GM23248 (cell line): ENCODE results near the gene SLC36A3.

Experiments
- EZH2 ChIP-seq: fragments of 200-600 bp; sonication (generic); IDR thresholded peaks from 2 replicates; pipeline ENCODE4 v1.6.1; 2018; ENCODE audit warnings: antibody characterized with exemption, mild to moderate bottlenecking; ENCODE audit not compliant: insufficient read depth, poor library complexity, severe bottlenecking
- EZH2phosphoT487 ChIP-seq: fragments of 200-600 bp; sonication (generic); IDR thresholded peaks from 2 replicates; pipeline ENCODE4 v1.6.1; 2018; ENCODE audit warnings: antibody characterized with exemption, moderate library complexity, mild to moderate bottlenecking, low read depth; ENCODE audit not compliant: insufficient read depth

DNA sequence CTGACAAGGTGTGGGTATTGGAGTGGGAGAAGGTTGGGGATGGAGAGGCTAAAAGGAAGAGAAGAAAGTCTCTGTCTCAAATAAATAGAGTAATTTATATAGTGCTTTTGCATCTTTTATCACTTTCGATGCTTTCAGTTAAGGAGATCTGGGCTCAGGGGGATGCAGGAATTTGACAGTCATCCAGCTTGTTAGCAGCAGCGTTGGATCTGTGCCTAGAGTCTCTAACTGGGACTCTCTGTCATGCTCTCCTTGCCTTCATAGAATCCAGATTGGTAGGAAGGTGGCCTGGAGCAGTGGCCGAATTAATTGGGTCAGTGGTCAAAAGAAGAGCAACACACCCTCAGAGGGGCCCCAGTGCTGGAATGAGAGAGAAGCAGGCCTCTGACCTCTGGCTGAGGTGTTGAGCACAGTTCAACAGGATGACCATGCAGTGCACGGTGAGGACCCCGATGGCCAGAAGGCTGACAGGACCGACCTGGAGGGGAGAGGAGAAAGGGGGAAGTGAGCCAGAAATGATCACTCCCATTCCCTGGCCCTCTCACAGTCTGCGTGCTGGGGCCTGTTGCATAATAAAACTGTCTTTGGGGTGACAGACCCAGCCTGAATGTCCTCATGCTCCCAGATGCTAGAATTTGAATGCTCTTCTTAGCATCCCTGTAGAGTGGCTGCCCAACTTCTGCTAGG is 7.6 kb downstream of the SLC36A3 start:
- no peak for TF ChIP-seq EZH2
- TF ChIP-seq EZH2phosphoT487, result no peak
